ENCODE data around the gene SH2D3C. TPM values are rescaled to one million over a fixed set of nuclear protein-coding genes. Genes with fewer than 3 reads are reported as not detected.

The SH2D3C gene
- total and polyA plus RNA-seq, 9 of the 15 experiments (the other 6 are each of a cell fraction or from before 2014, with no cell fraction given) = 0.03 to 1.2 (median 0.22) TPM; not detected in 1

DNA sequence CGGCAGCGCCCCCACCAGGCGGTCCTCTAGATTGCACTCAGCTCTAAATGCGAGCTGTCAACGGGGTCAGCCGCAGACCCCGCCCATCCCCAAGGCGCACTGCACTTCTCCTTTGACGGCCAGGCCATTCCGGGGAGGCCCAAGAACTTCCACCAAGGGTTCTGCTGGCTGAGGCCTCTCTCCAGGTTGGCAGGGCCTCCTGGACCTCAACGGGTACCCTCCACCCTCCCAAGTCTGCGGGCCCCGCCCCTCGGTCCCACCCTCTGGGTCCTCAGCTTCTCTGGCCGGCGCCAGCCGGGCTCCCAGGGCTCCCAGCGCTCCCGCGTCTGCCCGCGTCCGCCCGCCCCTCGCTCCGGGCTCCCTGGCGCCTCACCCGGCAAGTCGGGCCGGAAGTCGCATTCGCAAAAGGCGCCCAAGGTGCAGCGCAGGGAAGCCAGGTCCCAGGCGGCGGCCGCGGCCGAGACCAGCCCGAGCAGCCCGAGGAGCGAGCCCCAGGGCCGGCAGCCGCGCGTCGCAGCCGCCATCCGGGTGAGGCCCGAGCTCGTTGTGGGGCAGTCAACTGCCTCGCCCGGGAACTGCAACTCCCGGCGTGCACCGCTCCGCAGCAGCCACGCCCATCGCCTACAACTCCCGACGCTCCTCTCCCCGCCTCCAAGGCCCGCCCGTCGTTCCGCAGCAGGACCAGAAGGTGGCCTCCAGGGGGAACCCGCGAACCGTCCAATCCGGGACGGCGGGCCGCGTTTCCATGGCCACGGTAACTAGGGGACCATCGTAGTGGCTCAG, 43.5 kb downstream of the SH2D3C start, which contains the start of gene TOR2A (continued):
- TF ChIP-seq, protein P1, sequence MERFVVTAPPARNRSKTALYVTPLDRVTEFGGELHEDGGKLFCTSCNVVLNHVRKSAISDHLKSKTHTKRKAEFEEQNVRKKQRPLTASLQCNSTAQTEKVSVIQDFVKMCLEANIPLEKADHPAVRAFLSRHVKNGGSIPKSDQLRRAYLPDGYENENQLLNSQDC (CRISPR knock-in tag; IDR thresholded peaks at IDR 0.05) = no peak
- no peak for TF ChIP-seq SIRT6 (IDR thresholded peaks at IDR 0.05; ENCODE audit: low read depth, low read length)
- TF ChIP-seq, protein P2, sequence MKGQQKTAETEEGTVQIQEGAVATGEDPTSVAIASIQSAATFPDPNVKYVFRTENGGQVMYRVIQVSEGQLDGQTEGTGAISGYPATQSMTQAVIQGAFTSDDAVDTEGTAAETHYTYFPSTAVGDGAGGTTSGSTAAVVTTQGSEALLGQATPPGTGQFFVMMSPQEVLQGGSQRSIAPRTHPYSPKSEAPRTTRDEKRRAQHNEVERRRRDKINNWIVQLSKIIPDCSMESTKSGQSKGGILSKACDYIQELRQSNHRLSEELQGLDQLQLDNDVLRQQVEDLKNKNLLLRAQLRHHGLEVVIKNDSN (CRISPR knock-in tag; IDR thresholded peaks at IDR 0.05) = no peak; the same call in 1 of the 2 replicates
- TF ChIP-seq ZNF280A (IDR thresholded peaks at IDR 0.05; ENCODE audit: low read depth, partially characterized antibody) = no peak
- no peak for TF ChIP-seq ZNF445 (CRISPR knock-in tag; IDR thresholded peaks at IDR 0.05; ENCODE audit: low read depth)
- TF ChIP-seq GATAD2A (IDR thresholded peaks at IDR 0.05) = 0 out of 2 replicates have a peak, but pooled peaks have one; percentile 66
- TF ChIP-seq NR4A1 (CRISPR knock-in tag; IDR thresholded peaks at IDR 0.05) = no peak
- 0 out of 2 replicates have a peak, but pooled peaks have one; percentile 27 for TF ChIP-seq NR4A1 (tag; IDR thresholded peaks at IDR 0.05)
- peak; percentile 98 for TF ChIP-seq ZFX (CRISPR knock-in tag; IDR thresholded peaks at IDR 0.05)
- TF ChIP-seq, protein P3, sequence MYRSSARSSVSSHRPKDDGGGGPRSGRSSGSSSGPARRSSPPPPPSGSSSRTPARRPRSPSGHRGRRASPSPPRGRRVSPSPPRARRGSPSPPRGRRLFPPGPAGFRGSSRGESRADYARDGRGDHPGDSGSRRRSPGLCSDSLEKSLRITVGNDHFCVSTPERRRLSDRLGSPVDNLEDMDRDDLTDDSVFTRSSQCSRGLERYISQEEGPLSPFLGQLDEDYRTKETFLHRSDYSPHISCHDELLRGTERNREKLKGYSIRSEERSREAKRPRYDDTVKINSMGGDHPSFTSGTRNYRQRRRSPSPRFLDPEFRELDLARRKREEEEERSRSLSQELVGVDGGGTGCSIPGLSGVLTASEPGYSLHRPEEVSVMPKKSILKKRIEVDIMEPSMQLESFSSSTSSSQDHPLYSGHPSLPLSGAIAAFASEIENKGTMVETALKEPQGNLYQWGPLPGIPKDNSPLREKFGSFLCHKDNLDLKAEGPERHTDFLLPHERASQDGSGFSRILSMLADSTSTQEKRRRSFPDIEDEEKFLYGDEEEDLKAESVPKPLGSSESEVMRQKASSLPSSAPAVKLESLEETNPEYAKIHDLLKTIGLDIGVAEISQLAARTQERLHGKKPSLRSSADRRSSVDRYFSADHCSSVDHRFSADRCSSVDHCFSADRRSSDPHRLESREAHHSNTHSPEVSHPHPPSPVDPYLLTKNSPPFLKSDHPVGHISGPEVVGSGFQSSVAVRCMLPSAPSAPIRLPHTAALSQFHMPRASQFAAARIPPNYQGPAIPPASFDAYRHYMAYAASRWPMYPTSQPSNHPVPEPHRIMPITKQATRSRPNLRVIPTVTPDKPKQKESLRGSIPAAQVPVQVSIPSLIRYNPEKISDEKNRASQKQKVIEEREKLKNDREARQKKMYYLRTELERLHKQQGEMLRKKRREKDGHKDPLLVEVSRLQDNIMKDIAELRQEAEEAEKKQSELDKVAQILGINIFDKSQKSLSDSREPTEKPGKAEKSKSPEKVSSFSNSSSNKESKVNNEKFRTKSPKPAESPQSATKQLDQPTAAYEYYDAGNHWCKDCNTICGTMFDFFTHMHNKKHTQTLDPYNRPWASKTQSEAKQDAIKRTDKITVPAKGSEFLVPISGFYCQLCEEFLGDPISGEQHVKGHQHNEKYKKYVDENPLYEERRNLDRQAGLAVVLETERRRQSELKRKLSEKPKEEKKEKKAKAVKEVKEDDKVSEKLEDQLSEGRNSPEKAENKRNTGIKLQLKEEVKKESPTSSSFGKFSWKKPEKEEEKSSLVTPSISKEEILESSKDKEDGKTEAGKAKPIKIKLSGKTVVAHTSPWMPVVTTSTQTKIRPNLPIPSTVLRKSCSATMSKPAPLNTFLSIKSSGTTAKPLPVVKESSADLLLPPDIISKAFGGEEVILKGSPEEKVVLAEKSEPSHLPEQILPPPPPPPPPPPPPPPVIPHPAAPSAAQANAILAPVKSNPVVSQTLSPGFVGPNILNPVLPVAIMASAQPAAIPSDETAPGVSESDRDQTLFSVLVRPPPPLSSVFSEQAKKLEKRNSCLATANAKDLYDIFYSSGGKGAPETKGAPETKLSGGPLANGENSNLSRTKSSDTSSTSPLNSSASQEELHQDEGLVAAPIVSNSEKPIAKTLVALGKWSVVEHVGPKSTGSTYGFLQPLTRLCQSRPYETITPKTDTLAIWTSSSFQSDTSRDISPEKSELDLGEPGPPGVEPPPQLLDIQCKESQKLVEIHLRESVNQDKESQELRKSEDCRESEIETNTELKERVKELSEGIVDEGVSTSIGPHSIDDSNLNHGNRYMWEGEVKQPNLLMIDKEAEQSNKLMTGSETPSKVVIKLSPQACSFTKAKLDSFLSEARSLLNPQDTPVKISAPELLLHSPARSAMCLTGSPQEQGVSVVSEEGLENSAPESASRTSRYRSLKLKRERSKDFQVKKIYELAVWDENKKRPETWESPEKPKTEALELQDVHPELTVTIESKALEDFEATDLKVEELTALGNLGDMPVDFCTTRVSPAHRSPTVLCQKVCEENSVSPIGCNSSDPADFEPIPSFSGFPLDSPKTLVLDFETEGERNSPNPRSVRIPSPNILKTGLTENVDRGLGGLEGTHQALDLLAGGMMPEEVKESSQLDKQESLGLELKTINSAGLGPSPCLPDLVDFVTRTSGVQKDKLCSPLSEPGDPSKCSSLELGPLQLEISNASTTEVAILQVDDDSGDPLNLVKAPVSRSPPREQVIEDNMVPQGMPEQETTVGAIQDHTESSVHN (IDR thresholded peaks at IDR 0.05; ENCODE audit: borderline replicate concordance in 1 of 2, low read depth in 1 of 2) = no peak
- no peak for TF ChIP-seq ZNF436 (CRISPR knock-in tag; IDR thresholded peaks at IDR 0.05)

Measured in K562 (cell line).